Gastroesophageal sphincter (tissue), 3 donors: Measurements from ENCODE around the gene MUS81.

Source experiments
- EP300 ChIP-seq: sonication (generic); formaldehyde crosslinking; IDR thresholded peaks from one replicate; pipeline ENCODE4 v1.6.1; 2017; ENCODE audit warnings: antibody characterized with exemption, mild to moderate bottlenecking
- POLR2AphosphoS5 ChIP-seq: sonication (generic); formaldehyde crosslinking; IDR thresholded peaks from one replicate; pipeline ENCODE4 v1.6.1; 2017; ENCODE audit warnings: antibody characterized with exemption
- TF ChIP-seq, protein P1 (sequence below), 4 experiments: fragments of 200-600 bp in 2 of 4; fragments of 450-650 bp in 2 of 4; sonication (generic) in 1 of 4; IDR thresholded peaks; one replicate each; pipeline ENCODE4 v1.5.1; 2017 to 2019; ENCODE audit warnings: antibody characterized with exemption in 4 of 4, mild to moderate bottlenecking in 2 of 4, moderate library complexity in 2 of 4

DNA sequence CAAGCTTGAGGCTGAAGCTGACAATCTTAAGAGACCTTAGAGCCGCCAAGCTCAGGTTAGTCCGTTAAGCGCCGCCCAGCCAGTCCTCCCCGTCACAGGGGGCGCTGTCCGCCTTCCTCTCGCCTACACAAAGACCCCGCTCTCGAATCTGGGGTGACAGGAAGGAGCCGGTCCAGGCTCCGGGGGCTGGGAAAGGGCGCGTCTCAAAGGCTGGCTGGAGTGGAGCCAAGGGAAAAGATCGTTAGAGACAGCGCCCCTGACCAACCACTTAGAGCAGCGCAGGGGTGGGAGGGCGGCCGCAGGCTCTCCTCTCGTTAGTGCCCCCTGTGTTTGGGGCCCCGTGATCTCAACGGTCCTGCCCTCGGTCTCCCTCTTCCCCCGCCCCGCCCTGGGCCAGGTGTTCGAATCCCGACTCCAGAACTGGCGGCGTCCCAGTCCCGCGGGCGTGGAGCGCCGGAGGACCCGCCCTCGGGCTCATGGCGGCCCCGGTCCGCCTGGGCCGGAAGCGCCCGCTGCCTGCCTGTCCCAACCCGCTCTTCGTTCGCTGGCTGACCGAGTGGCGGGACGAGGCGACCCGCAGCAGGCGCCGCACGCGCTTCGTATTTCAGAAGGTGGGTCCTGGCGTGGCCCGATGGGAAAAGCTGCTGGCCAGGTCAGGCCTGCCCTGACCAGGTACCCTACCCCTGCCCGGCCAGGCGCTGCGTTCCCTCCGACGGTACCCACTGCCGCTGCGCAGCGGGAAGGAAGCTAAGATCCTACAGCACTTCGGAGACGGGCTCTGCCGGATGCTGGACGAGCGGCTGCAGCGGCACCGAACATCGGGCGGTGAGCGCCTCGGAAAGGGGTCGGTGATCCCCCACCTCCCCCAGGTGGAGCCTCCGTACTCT is at the start of gene MUS81:
- TF ChIP-seq POLR2AphosphoS5 (peak; percentile 82), EP300 (no peak)
- TF ChIP-seq, protein P1, sequence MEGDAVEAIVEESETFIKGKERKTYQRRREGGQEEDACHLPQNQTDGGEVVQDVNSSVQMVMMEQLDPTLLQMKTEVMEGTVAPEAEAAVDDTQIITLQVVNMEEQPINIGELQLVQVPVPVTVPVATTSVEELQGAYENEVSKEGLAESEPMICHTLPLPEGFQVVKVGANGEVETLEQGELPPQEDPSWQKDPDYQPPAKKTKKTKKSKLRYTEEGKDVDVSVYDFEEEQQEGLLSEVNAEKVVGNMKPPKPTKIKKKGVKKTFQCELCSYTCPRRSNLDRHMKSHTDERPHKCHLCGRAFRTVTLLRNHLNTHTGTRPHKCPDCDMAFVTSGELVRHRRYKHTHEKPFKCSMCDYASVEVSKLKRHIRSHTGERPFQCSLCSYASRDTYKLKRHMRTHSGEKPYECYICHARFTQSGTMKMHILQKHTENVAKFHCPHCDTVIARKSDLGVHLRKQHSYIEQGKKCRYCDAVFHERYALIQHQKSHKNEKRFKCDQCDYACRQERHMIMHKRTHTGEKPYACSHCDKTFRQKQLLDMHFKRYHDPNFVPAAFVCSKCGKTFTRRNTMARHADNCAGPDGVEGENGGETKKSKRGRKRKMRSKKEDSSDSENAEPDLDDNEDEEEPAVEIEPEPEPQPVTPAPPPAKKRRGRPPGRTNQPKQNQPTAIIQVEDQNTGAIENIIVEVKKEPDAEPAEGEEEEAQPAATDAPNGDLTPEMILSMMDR (IDR thresholded peaks at IDR 0.05), result peak in 3 of 4 experiments; percentile 75 to 92 (median 84)
